A549 (cell line): ENCODE measurements around the gene UBE2A. TPM values are rescaled to one million over a fixed set of nuclear protein-coding genes. Genes with fewer than 3 reads are reported as not detected.

Experiments used
- ATAC-seq, 2 experiments: fragments of 200-7000 bp in 1 of 2; fragments of >200 bp in 1 of 2; cut with Nextera tagmentation in 1 of 2; cut with Tn5 transposase in 1 of 2; 3 replicates each; pipeline versions ENCODE4 v1.8.0 to v1.9.1; 2018 to 2020; ENCODE audit warnings: mild to moderate bottlenecking in 1 of 2, moderate library complexity in 1 of 2
- CTCF ChIA-PET: fragments of 300-600 bp; sonication (Branson Sonifier 250); formaldehyde crosslinking; extraction: SDS; loops from one replicate; lab custom pipeline; 2021; ENCODE audit warnings: antibody characterized with exemption, inconsistent platforms; lab: Yijun Ruan, JAX
- POLR2A ChIA-PET: fragments of 350-600 bp; formaldehyde crosslinking; extraction: SDS; loops from one replicate; lab custom pipeline; 2021; ENCODE audit warnings: antibody characterized with exemption, inconsistent platforms; lab: Yijun Ruan, JAX
- DNase-seq, 2 experiments: peaks; one replicate each; pipeline versions ENCODE4 v3.0.0 to v3.0.0-alpha.2; 2011 to 2016; ENCODE audit warnings: low read depth in 1 of 2, low spot score in 1 of 2
- FAIRE-seq: peaks from 2 replicates; lab custom pipeline; 2011; peaks lifted over from hg19 to GRCh38; lab: Jason Lieb, UNC
- H3K27ac ChIP-seq, 2 experiments: fragments of >200 bp; sonication (Bioruptor Twin); formaldehyde crosslinking; 3 replicates each; pipeline ENCODE4 v1.5.1; 2016 to 2017
- H3K4me1 ChIP-seq: fragments of >200 bp; sonication (Bioruptor Twin); formaldehyde crosslinking; 3 replicates; pipeline ENCODE4 v1.6.1; 2016
- H3K4me2 ChIP-seq: fragments of >200 bp; sonication (Bioruptor Twin); formaldehyde crosslinking; 3 replicates; pipeline ENCODE4 v1.6.1; 2016
- H3K4me3 ChIP-seq: fragments of >200 bp; sonication (Bioruptor Twin); formaldehyde crosslinking; 3 replicates; pipeline ENCODE4 v1.5.1; 2016
- H3K9me3 ChIP-seq: fragments of >200 bp; sonication (Bioruptor Twin); formaldehyde crosslinking; 3 replicates; pipeline ENCODE4 v1.6.1; 2016
- ATOH8 ChIP-seq: fragments of 250-450 bp; sonication (Bioruptor Pico); IDR thresholded peaks from 2 replicates; pipeline ENCODE4 v1.5.0; 2020; ENCODE audit warnings: low read depth, mild to moderate bottlenecking, moderate library complexity
- BCL3 ChIP-seq: fragments of >200 bp; sonication (Bioruptor Twin); formaldehyde crosslinking; IDR thresholded peaks from 3 replicates; pipeline ENCODE4 v1.6.1; 2016
- CHD4 ChIP-seq: fragments of 200-600 bp; sonication (generic); IDR thresholded peaks from 2 replicates; pipeline ENCODE4 v1.6.1; 2016; ENCODE audit warnings: antibody characterized with exemption, mild to moderate bottlenecking, borderline replicate concordance
- CTCF ChIP-seq: fragments of >200 bp; sonication (Bioruptor Twin); formaldehyde crosslinking; IDR thresholded peaks from 3 replicates; pipeline ENCODE4 v1.5.1; 2016
- E2F6 ChIP-seq: IDR thresholded peaks from 2 replicates; pipeline ENCODE4 v1.6.1; 2012; ENCODE audit warnings: low read depth, borderline replicate concordance
- EHMT2 ChIP-seq: fragments of 200-600 bp; sonication (generic); IDR thresholded peaks from 2 replicates; pipeline ENCODE4 v1.6.1; 2016; ENCODE audit warnings: antibody characterized with exemption, low read depth, mild to moderate bottlenecking, moderate library complexity
- ELK1 ChIP-seq: fragments of 150-350 bp; IDR thresholded peaks from 2 replicates; pipeline ENCODE4 v1.6.1; 2014; ENCODE audit warnings: low read depth, mild to moderate bottlenecking, low read length
- FOSL2 ChIP-seq, 2 experiments: fragments of 450-650 bp in 1 of 2; fragments of >200 bp in 1 of 2; sonication (Bioruptor Twin) in 1 of 2; formaldehyde crosslinking; IDR thresholded peaks; 2 replicates each; pipeline versions ENCODE4 v1.5.0 to v1.6.1; 2016 to 2020; ENCODE audit warnings: mild to moderate bottlenecking in 1 of 2, moderate library complexity in 1 of 2
- HES2 ChIP-seq: fragments of >200 bp; sonication (Bioruptor Twin); formaldehyde crosslinking; IDR thresholded peaks from 2 replicates; pipeline ENCODE4 v1.6.1; 2016
- HOXB5 ChIP-seq: fragments of 250-450 bp; sonication (Bioruptor Pico); IDR thresholded peaks from 2 replicates; pipeline ENCODE4 v1.5.0; 2020; ENCODE audit warnings: mild to moderate bottlenecking, moderate library complexity
- KDM5A ChIP-seq: fragments of 200-600 bp; sonication (generic); IDR thresholded peaks from 2 replicates; pipeline ENCODE4 v1.6.1; 2016; ENCODE audit warnings: antibody characterized with exemption, mild to moderate bottlenecking
- MAX ChIP-seq: IDR thresholded peaks from 2 replicates; pipeline ENCODE4 v1.6.1; 2012
- MAZ ChIP-seq: fragments of 150-350 bp; IDR thresholded peaks from 2 replicates; pipeline ENCODE4 v1.6.1; 2014; ENCODE audit warnings: antibody characterized with exemption, low read depth, low read length, borderline replicate concordance
- NFE2L2 ChIP-seq: fragments of 150-350 bp; conservative IDR thresholded peaks from 2 replicates; pipeline ENCODE4 v1.6.1; 2014; ENCODE audit warnings: low read length
- POLR2AphosphoS2 ChIP-seq: conservative IDR thresholded peaks from 2 replicates; pipeline ENCODE4 v1.6.1; 2012; ENCODE audit warnings: low read length, improper control_type of control experiment, inconsistent platforms
- RARB ChIP-seq: fragments of 250-450 bp; sonication (Bioruptor Pico); IDR thresholded peaks from 2 replicates; pipeline ENCODE4 v1.8.0; 2021; ENCODE audit warnings: mild to moderate bottlenecking, moderate library complexity
- REST ChIP-seq: fragments of 200-600 bp; sonication (generic); IDR thresholded peaks from 2 replicates; pipeline ENCODE4 v1.6.1; 2016; ENCODE audit warnings: antibody characterized with exemption, mild to moderate bottlenecking, moderate library complexity
- SREBF2 ChIP-seq: fragments of 450-650 bp; IDR thresholded peaks from 2 replicates; pipeline ENCODE4 v1.6.1; 2014; ENCODE audit warnings: mild to moderate bottlenecking, moderate library complexity
- ZNF302 ChIP-seq: fragments of 250-450 bp; sonication (Bioruptor Pico); IDR thresholded peaks from 2 replicates; pipeline ENCODE4 v1.9.0; 2021; ENCODE audit warnings: inconsistent platforms, mild to moderate bottlenecking, moderate library complexity
- ZSCAN20 ChIP-seq: fragments of 250-450 bp; sonication (Bioruptor Pico); IDR thresholded peaks from 2 replicates; pipeline ENCODE4 v1.8.0; 2022; ENCODE audit warnings: mild to moderate bottlenecking, moderate library complexity
- WGBS: methylation state at CpG from one replicate; pipeline ENCODE4 v1.1.6; 2017; ENCODE audit errors: missing lambda C conversion rate; 5-methylcytosine and 5-hydroxymethylcytosine counted together
- polyA plus RNA-seq, 4 experiments: library from polyadenylated mRNA; depleted of rRNA in 3 of 4; stranded (reverse); fragments of >200 nt; fragmentation: RNase III in 1 of 4; extraction: RNeasy Plus Mini Kit Qiagen cat#74134 plus additional on column Dnase treatment in 1 of 4; gene quantifications; 2 replicates in 3 of 4; 3 replicates in 1 of 4; pipeline ENCODE4 v1.2.3, GENCODE V29; 2011 to 2017

UBE2A gene
- polyA plus RNA-seq, 2 of the 4 experiments (the other 2 are of a cell fraction) = 109 to 131 TPM

- no peaks in the 10 kb centered on the region for H3K9me3 ChIP-seq
- H3K4me3 ChIP-seq = no peak overlapping the region
- 32% methylated on average over 2 of the region's 2 CpGs for WGBS
- CTCF ChIA-PET = interaction anchor here (2.6 kb wide), 1 partner anchor 23 kb away, joined by 8 read pairs; no protein-coding TSS in a partner anchor
- DNase-seq (peak in 1 of 2 experiments; percentile 15), ATAC-seq (peak in 1 of 2 experiments; percentile 54; a peak in 1 of 6 replicates), FAIRE-seq (no peak)
- no peak for TF ChIP-seq CTCF
- no peak for TF ChIP-seq CHD4
- TF ChIP-seq MAZ = no peak
- TF ChIP-seq REST = no peak
- no peak for TF ChIP-seq FOSL2 (IDR thresholded peaks at IDR 0.05)
- TF ChIP-seq FOSL2 (CRISPR knock-in tag; IDR thresholded peaks at IDR 0.05) = no peak
- TF ChIP-seq E2F6 = no peak
- no peak for TF ChIP-seq NFE2L2
- TF ChIP-seq MAX = no peak
- TF ChIP-seq KDM5A = no peak
- TF ChIP-seq RARB (CRISPR knock-in tag) = no peak
- TF ChIP-seq ZNF302 = no peak
- no peak for TF ChIP-seq EHMT2
- TF ChIP-seq HOXB5 (CRISPR knock-in tag) = no peak
- no peak for TF ChIP-seq ATOH8 (CRISPR knock-in tag)
- no peak for TF ChIP-seq HES2
- TF ChIP-seq SREBF2 = no peak
- no peak for TF ChIP-seq POLR2AphosphoS2
- no peak for TF ChIP-seq ELK1
- TF ChIP-seq ZSCAN20 (CRISPR knock-in tag) = no peak
- TF ChIP-seq BCL3 = no peak
- no peak overlapping the region for H3K4me2 ChIP-seq
- POLR2A ChIA-PET = no interaction called here
- H3K27ac ChIP-seq = no peak overlapping the region
- H3K4me1 ChIP-seq = peaks cover 9% of the 10 kb centered on the region
Measured at GRCh38 chrX:119539872-119540271, 34.5 kb upstream of the UBE2A start.
